ENCODE data around the gene LHFPL6.

DNA sequence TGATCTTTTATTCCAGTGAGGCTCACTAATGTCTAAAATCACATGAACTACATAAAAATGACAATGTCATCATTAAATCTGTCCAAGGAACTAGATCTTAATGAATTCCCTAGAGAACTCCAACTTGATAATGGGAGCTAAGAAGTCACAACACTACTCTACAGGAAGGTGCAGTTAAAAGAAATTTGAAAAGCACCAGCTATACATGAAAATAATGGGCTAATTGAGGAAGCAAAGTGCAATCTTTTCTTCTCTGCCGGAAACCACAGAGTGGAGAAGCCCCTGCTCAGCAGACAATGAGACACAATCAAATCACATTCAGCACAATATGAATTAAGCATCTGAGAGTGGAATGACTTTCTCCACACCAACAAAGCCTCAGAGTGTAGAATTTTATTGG, 261.7 kb downstream of the LHFPL6 start:
- TF ChIP-seq CTCF (IDR thresholded peaks at IDR 0.05 in 2 of 3, conservative IDR thresholded peaks at IDR 0.05 in 1 of 3; ENCODE audit: insufficient read depth in 2 of 3, low read depth in 1 of 3, low read length in 3 of 3): no peak
- TF ChIP-seq KDM4B (IDR thresholded peaks at IDR 0.05; ENCODE audit: borderline replicate concordance in 2 of 2, low read depth in 1 of 2): no peak
- no peak for TF ChIP-seq POLR2AphosphoS5 (IDR thresholded peaks at IDR 0.05; ENCODE audit: control insufficient read depth, insufficient read depth, low read depth, low read length)
- no peak for TF ChIP-seq PPARD (CRISPR knock-in tag; IDR thresholded peaks at IDR 0.05)
- no peak for TF ChIP-seq SRSF7 (optimal IDR thresholded peaks at IDR 0.05; ENCODE audit: low read depth, low read length)
- TF ChIP-seq ZNF584 (CRISPR knock-in tag; IDR thresholded peaks at IDR 0.05; ENCODE audit: low read depth): no peak
- TF ChIP-seq, protein P1, sequence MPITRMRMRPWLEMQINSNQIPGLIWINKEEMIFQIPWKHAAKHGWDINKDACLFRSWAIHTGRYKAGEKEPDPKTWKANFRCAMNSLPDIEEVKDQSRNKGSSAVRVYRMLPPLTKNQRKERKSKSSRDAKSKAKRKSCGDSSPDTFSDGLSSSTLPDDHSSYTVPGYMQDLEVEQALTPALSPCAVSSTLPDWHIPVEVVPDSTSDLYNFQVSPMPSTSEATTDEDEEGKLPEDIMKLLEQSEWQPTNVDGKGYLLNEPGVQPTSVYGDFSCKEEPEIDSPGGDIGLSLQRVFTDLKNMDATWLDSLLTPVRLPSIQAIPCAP (CRISPR knock-in tag; IDR thresholded peaks at IDR 0.05; ENCODE audit: borderline replicate concordance): no peak
